Hepatocyte (in vitro differentiated cells): ENCODE data around the gene ATAD3B.

Experiments used
- CTCF ChIP-seq: fragments of 200-600 bp; sonication (generic); IDR thresholded peaks from 2 replicates; pipeline ENCODE4 v1.5.1; 2016; ENCODE audit warnings: antibody characterized with exemption, mild to moderate bottlenecking; ENCODE audit not compliant: poor library complexity
- EZH2 ChIP-seq: fragments of 200-600 bp; sonication (generic); IDR thresholded peaks from 2 replicates; pipeline ENCODE4 v1.6.1; 2016; ENCODE audit warnings: antibody characterized with exemption, mild to moderate bottlenecking, borderline replicate concordance

- TF ChIP-seq CTCF (no peak), EZH2 (no peak)
Observed at GRCh38 chr1:1428174-1428573, 43.4 kb upstream of the ATAD3B start.
